ENCODE measurements around the gene PNMA5.
"Not testable (repeated sequence)": the region's sequence is repeated elsewhere in the genome, so short reads cannot be mapped to it uniquely, and the experiment has no call there.

Gene PNMA5

GRCh38 chrX:152993933-152994332 lies at the start of gene PNMA5:
PNMA5 (minus strand) TSS chrX:152994116; CDS start chrX:152991598, 2,518 bp downstream.
- Histone ChIP-seq H3K4me1 (ENCODE audit: insufficient read depth, low read length) (no peaks in the 10 kb centered on the region), H3K9me3 (ENCODE audit: control insufficient read depth, insufficient read depth, low read length) (no peaks in the 10 kb centered on the region), H3K36me3 (ENCODE audit: insufficient read depth, low read length) (no peaks in the 10 kb centered on the region), H3K9ac (ENCODE audit: low read depth, low read length) (no peak within 1 kb of the TSS; the same call in 1 of the 2 replicates)

- no peaks in the 10 kb centered on the region for H3K9me3 ChIP-seq (ENCODE audit: control insufficient read depth, insufficient read depth, low read length)
- peak overlapping the region; percentile 40; the same call in 1 of the 2 replicates for H3K9ac ChIP-seq (ENCODE audit: low read depth, low read length)
- no peaks in the 10 kb centered on the region for H3K4me1 ChIP-seq (ENCODE audit: insufficient read depth, low read length)
- no peaks in the 10 kb centered on the region for H3K36me3 ChIP-seq (ENCODE audit: insufficient read depth, low read length)
Measured at GRCh38 chrX:153032397-153033118, 38.6 kb upstream of the PNMA5 start.

GRCh38 chrX:153030801-153031200 lies 36.9 kb upstream of the PNMA5 start:
- no peaks in the 10 kb centered on the region for H3K9me3 ChIP-seq (ENCODE audit: control insufficient read depth, insufficient read depth, low read length)
- H3K36me3 ChIP-seq (ENCODE audit: insufficient read depth, low read length): no peaks in the 10 kb centered on the region
- no peak overlapping the region for H3K9ac ChIP-seq (ENCODE audit: low read depth, low read length)
- H3K4me1 ChIP-seq (ENCODE audit: insufficient read depth, low read length): no peaks in the 10 kb centered on the region

- H3K36me3 ChIP-seq (ENCODE audit: insufficient read depth, low read length): no peaks in the 10 kb centered on the region
- H3K9me3 ChIP-seq (ENCODE audit: control insufficient read depth, insufficient read depth, low read length): no peaks in the 10 kb centered on the region
- H3K9ac ChIP-seq (ENCODE audit: low read depth, low read length): no peak overlapping the region
- no peaks in the 10 kb centered on the region for H3K4me1 ChIP-seq (ENCODE audit: insufficient read depth, low read length)
Measured at GRCh38 chrX:153029875-153030274, 36.0 kb upstream of the PNMA5 start.

GRCh38 chrX:153029162-153029561 lies 35.2 kb upstream of the PNMA5 start:
- H3K36me3 ChIP-seq (ENCODE audit: insufficient read depth, low read length): no peaks in the 10 kb centered on the region
- H3K4me1 ChIP-seq (ENCODE audit: insufficient read depth, low read length): no peaks in the 10 kb centered on the region
- H3K9me3 ChIP-seq (ENCODE audit: control insufficient read depth, insufficient read depth, low read length): no peaks in the 10 kb centered on the region

GRCh38 chrX:153028487-153028886 lies 34.6 kb upstream of the PNMA5 start:
- not testable (repeated sequence) for H3K36me3 ChIP-seq (ENCODE audit: insufficient read depth, low read length); H3K9me3 ChIP-seq (ENCODE audit: control insufficient read depth, insufficient read depth, low read length); H3K4me1 ChIP-seq (ENCODE audit: insufficient read depth, low read length); H3K9ac ChIP-seq (ENCODE audit: low read depth, low read length)

More at GRCh38 chrX:153029162-153029561, 35.2 kb upstream of the PNMA5 start:
- no peak overlapping the region for H3K9ac ChIP-seq (ENCODE audit: low read depth, low read length)

GRCh38 chrX:153026501-153026900 lies 32.6 kb upstream of the PNMA5 start:
- H3K36me3 ChIP-seq (ENCODE audit: insufficient read depth, low read length); H3K9me3 ChIP-seq (ENCODE audit: control insufficient read depth, insufficient read depth, low read length); H3K4me1 ChIP-seq (ENCODE audit: insufficient read depth, low read length); H3K9ac ChIP-seq (ENCODE audit: low read depth, low read length): not testable (repeated sequence)

- Histone ChIP-seq H3K9ac (ENCODE audit: low read depth, low read length) (no peak overlapping the region), H3K4me1 (ENCODE audit: insufficient read depth, low read length) (no peaks in the 10 kb centered on the region)
Measured at GRCh38 chrX:153019166-153019565, 25.2 kb upstream of the PNMA5 start.

GRCh38 chrX:153017174-153017573 lies 23.3 kb upstream of the PNMA5 start:
- H3K9ac ChIP-seq (ENCODE audit: low read depth, low read length); H3K36me3 ChIP-seq (ENCODE audit: insufficient read depth, low read length); H3K4me1 ChIP-seq (ENCODE audit: insufficient read depth, low read length); H3K9me3 ChIP-seq (ENCODE audit: control insufficient read depth, insufficient read depth, low read length): not testable (repeated sequence)

More at GRCh38 chrX:153019166-153019565, 25.2 kb upstream of the PNMA5 start:
- Histone ChIP-seq H3K9me3 (ENCODE audit: control insufficient read depth, insufficient read depth, low read length) (no peaks in the 10 kb centered on the region), H3K36me3 (ENCODE audit: insufficient read depth, low read length) (no peaks in the 10 kb centered on the region)

- H3K4me1 ChIP-seq (ENCODE audit: insufficient read depth, low read length): no peaks in the 10 kb centered on the region
- no peaks in the 10 kb centered on the region; the same call in 1 of the 2 replicates for H3K9me3 ChIP-seq (ENCODE audit: control insufficient read depth, insufficient read depth, low read length)
- H3K36me3 ChIP-seq (ENCODE audit: insufficient read depth, low read length): no peaks in the 10 kb centered on the region
- H3K9ac ChIP-seq (ENCODE audit: low read depth, low read length): no peak overlapping the region
Measured at GRCh38 chrX:153004780-153005179, 10.9 kb upstream of the PNMA5 start.

- H3K9me3 ChIP-seq (ENCODE audit: control insufficient read depth, insufficient read depth, low read length): no peaks in the 10 kb centered on the region
- H3K4me1 ChIP-seq (ENCODE audit: insufficient read depth, low read length): no peaks in the 10 kb centered on the region
- H3K9ac ChIP-seq (ENCODE audit: low read depth, low read length): no peak overlapping the region
- no peaks in the 10 kb centered on the region for H3K36me3 ChIP-seq (ENCODE audit: insufficient read depth, low read length)
Measured at GRCh38 chrX:153003981-153004380, 10.1 kb upstream of the PNMA5 start.

GRCh38 chrX:153002182-153002581 lies 8.3 kb upstream of the PNMA5 start:
- H3K36me3 ChIP-seq (ENCODE audit: insufficient read depth, low read length); H3K9me3 ChIP-seq (ENCODE audit: control insufficient read depth, insufficient read depth, low read length); H3K4me1 ChIP-seq (ENCODE audit: insufficient read depth, low read length); H3K9ac ChIP-seq (ENCODE audit: low read depth, low read length): not testable (repeated sequence)

- Histone ChIP-seq H3K9me3 (ENCODE audit: control insufficient read depth, insufficient read depth, low read length) (no peaks in the 10 kb centered on the region), H3K36me3 (ENCODE audit: insufficient read depth, low read length) (no peaks in the 10 kb centered on the region), H3K4me1 (ENCODE audit: insufficient read depth, low read length) (no peaks in the 10 kb centered on the region), H3K9ac (ENCODE audit: low read depth, low read length) (no peak overlapping the region)
Measured at GRCh38 chrX:152997337-152997736, 3.4 kb upstream of the PNMA5 start.

- H3K4me1 ChIP-seq (ENCODE audit: insufficient read depth, low read length): no peaks in the 10 kb centered on the region
- H3K36me3 ChIP-seq (ENCODE audit: insufficient read depth, low read length): no peaks in the 10 kb centered on the region
- no peaks in the 10 kb centered on the region for H3K9me3 ChIP-seq (ENCODE audit: control insufficient read depth, insufficient read depth, low read length)
- no peak overlapping the region for H3K9ac ChIP-seq (ENCODE audit: low read depth, low read length)
Measured at GRCh38 chrX:152992115-152992514, 1.8 kb downstream of the PNMA5 start.

GRCh38 chrX:152991123-152991522 lies 2.8 kb downstream of the PNMA5 start:
- Histone ChIP-seq H3K9me3 (ENCODE audit: control insufficient read depth, insufficient read depth, low read length) (no peaks in the 10 kb centered on the region), H3K4me1 (ENCODE audit: insufficient read depth, low read length) (no peaks in the 10 kb centered on the region), H3K9ac (ENCODE audit: low read depth, low read length) (no peak overlapping the region), H3K36me3 (ENCODE audit: insufficient read depth, low read length) (no peaks in the 10 kb centered on the region)

Data from ES-I3 (cell line).